Renal cortex interstitium (tissue), 15 donors: ENCODE results near the gene CTNND1. TPM values are rescaled to one million over a fixed set of nuclear protein-coding genes. Genes with fewer than 3 reads are reported as not detected.
A peak's percentile ranks its signal among the peaks of the same experiment; 100 is the strongest.
"Not testable (repeated sequence)": the region's sequence is repeated elsewhere in the genome, so short reads cannot be mapped to it uniquely, and the experiment has no call there.

ENCODE experiments used
- DNase-seq, 11 donors: peaks; one replicate each; pipeline ENCODE4 v3.0.0-alpha.2; 2013; ENCODE audit warnings: low read depth in 9 of 11, low spot score in 4 of 11; ENCODE audit errors: extremely low read depth in 1 of 11
- long read RNA-seq, 16 experiments: transcript quantifications; one replicate each; lab custom pipeline, GENCODE V29; 2026
- polyA plus RNA-seq, 3 donors: library from polyadenylated mRNA; unstranded; fragments of 120-200 nt; gene quantifications; one replicate each; pipeline ENCODE4 v1.2.1, GENCODE V29; 2013; ENCODE audit not compliant: insufficient read length in 3 of 3

The CTNND1 gene, protein sequence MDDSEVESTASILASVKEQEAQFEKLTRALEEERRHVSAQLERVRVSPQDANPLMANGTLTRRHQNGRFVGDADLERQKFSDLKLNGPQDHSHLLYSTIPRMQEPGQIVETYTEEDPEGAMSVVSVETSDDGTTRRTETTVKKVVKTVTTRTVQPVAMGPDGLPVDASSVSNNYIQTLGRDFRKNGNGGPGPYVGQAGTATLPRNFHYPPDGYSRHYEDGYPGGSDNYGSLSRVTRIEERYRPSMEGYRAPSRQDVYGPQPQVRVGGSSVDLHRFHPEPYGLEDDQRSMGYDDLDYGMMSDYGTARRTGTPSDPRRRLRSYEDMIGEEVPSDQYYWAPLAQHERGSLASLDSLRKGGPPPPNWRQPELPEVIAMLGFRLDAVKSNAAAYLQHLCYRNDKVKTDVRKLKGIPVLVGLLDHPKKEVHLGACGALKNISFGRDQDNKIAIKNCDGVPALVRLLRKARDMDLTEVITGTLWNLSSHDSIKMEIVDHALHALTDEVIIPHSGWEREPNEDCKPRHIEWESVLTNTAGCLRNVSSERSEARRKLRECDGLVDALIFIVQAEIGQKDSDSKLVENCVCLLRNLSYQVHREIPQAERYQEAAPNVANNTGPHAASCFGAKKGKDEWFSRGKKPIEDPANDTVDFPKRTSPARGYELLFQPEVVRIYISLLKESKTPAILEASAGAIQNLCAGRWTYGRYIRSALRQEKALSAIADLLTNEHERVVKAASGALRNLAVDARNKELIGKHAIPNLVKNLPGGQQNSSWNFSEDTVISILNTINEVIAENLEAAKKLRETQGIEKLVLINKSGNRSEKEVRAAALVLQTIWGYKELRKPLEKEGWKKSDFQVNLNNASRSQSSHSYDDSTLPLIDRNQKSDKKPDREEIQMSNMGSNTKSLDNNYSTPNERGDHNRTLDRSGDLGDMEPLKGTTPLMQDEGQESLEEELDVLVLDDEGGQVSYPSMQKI
- 100 to 1,000 TPM; 189 to 245 (median 210) TPM for polyA plus RNA-seq
- long read RNA-seq, donor 1, full-length matches to known transcripts = 9 of 23 reads
- long read RNA-seq, donor 1, partial matches to known transcripts = 14 of 23 reads
- long read RNA-seq, donor 1, other reads (novel, unspliced or antisense) = 0 of 23 reads
- long read RNA-seq, donor 2, full-length matches to known transcripts = 6 of 72 reads
- long read RNA-seq, donor 2, partial matches to known transcripts = 66 of 72 reads
- long read RNA-seq, donor 2, other reads (novel, unspliced or antisense) = 0 of 72 reads
- long read RNA-seq, donor 3, full-length matches to known transcripts = 17 of 27 reads
- long read RNA-seq, donor 3, partial matches to known transcripts = 10 of 27 reads
- long read RNA-seq, donor 3, other reads (novel, unspliced or antisense) = 0 of 27 reads
- long read RNA-seq, donor 4, full-length matches to known transcripts = 20 of 20 reads
- long read RNA-seq, donor 4, partial matches to known transcripts = 0 of 20 reads
- long read RNA-seq, donor 4, other reads (novel, unspliced or antisense) = 0 of 20 reads
- long read RNA-seq, donor 5 = 0 reads
- long read RNA-seq, donor 6, full-length matches to known transcripts = 12 of 23 reads
- long read RNA-seq, donor 6, partial matches to known transcripts = 11 of 23 reads
- long read RNA-seq, donor 6, other reads (novel, unspliced or antisense) = 0 of 23 reads
- long read RNA-seq, donor 7, full-length matches to known transcripts = 5 of 10 reads
- long read RNA-seq, donor 7, partial matches to known transcripts = 5 of 10 reads
- long read RNA-seq, donor 7, other reads (novel, unspliced or antisense) = 0 of 10 reads
- long read RNA-seq, donor 8, full-length matches to known transcripts = 16 of 144 reads
- long read RNA-seq, donor 8, partial matches to known transcripts = 128 of 144 reads
- long read RNA-seq, donor 8, other reads (novel, unspliced or antisense) = 0 of 144 reads
- long read RNA-seq, donor 9, full-length matches to known transcripts = 16 of 26 reads
- long read RNA-seq, donor 9, partial matches to known transcripts = 10 of 26 reads
- long read RNA-seq, donor 9, other reads (novel, unspliced or antisense) = 0 of 26 reads
- long read RNA-seq, donor 10, full-length matches to known transcripts = 5 of 22 reads
- long read RNA-seq, donor 10, partial matches to known transcripts = 17 of 22 reads
- long read RNA-seq, donor 10, other reads (novel, unspliced or antisense) = 0 of 22 reads
- long read RNA-seq, donor 11, full-length matches to known transcripts = 7 of 42 reads
- long read RNA-seq, donor 11, partial matches to known transcripts = 35 of 42 reads
- long read RNA-seq, donor 11, other reads (novel, unspliced or antisense) = 0 of 42 reads
- long read RNA-seq, donor 12, full-length matches to known transcripts = 2 of 2 reads
- long read RNA-seq, donor 12, partial matches to known transcripts = 0 of 2 reads
- long read RNA-seq, donor 12, other reads (novel, unspliced or antisense) = 0 of 2 reads
- long read RNA-seq, donor 13 = 0 reads
- long read RNA-seq, donor 14, full-length matches to known transcripts = 11 of 11 reads
- long read RNA-seq, donor 14, partial matches to known transcripts = 0 of 11 reads
- long read RNA-seq, donor 14, other reads (novel, unspliced or antisense) = 0 of 11 reads
- long read RNA-seq, donor 15, full-length matches to known transcripts = 9 of 9 reads
- long read RNA-seq, donor 15, partial matches to known transcripts = 0 of 9 reads
- long read RNA-seq, donor 15, other reads (novel, unspliced or antisense) = 0 of 9 reads
- long read RNA-seq, donor 16, full-length matches to known transcripts = 29 of 84 reads
- long read RNA-seq, donor 16, partial matches to known transcripts = 55 of 84 reads
- long read RNA-seq, donor 16, other reads (novel, unspliced or antisense) = 0 of 84 reads

DNA sequence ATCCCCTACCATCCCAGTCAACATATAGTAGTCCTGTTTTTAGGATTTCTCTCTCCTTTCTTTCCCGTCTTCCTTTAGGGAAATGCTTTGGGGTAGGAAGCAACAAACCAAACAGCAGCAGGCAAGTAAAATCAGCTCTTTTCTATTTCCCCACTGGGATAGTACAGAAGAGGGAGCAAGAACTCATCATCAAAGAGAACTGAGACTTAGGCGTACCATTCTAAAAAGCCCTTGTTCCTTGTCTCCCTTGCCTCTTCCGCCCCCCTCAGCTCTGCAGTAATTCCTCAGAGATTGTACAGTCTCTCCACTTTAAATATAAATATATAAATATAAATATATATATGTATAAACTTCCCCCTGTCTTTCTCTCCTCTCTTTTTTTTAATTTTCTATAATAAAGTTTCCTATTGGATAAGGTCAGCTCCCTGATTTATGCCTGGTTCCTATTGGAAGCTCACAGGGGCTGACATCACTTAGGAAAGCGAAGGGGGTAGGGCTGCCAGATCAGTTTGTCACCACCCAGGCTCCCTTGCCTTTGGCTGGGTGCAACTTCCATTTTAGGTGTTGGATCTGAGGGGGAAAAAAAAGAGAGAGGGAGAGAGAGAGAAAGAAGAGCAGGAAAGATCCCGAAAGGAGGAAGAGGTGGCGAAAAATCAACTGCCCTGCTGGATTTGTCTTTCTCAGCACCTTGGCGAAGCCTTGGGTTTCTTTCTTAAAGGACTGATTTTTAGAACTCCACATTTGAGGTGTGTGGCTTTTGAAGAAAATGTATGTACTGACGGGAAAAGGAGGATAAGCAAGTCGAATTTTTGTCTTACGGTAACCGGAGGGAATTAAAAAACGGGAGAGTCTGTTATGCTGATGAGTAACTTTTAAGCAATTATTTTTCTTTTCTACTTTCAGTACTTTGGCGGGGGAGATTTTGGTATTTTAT, at the start of gene CTNND1:
CTNND1 (plus strand) TSS at position 502 of the 934 bp plus-strand sequence. CDS start 29,677 bp downstream, outside the sequence.
- peak; percentile 89 to 98 (median 95) for DNase-seq

DNA sequence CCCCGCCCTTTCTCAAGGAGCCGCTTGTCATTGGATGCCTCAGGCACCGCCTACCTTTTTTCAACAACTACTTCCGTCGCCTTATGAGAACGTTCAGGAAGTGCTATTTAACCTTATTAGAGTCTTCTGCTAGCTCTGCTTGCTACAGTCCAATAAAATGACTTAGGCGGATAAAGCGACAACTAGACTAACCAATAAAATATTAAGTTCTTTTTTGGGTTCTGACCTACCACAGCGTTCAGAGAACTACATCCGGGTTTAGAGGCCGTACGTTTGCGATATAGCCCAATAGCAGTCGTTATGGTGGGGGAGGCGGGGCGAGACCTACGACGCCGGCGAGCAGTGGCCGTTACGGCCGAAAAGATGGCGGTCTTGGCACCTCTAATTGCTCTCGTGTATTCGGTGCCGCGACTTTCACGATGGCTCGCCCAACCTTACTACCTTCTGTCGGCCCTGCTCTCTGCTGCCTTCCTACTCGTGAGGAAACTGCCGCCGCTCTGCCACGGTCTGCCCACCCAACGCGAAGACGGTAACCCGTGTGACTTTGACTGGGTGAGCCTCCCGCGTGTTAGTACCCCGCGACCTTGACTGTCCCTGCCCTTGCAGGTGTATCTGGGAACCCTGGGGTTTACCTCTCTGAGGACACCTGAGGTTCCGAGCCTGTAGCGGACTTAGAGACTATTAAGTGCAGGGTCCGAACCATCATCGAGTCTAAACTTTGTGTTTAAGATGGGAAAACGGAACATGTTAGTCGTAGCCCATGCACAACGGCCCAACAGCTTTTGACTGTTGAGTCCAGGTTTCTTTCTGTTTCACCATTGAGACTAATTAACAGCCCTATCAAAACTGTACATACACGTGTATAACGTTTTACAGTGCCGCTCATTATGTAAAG, 49.1 kb upstream of the CTNND1 start, which contains the start of gene TMX2:
TMX2 (plus strand) TSS at position 338 of the 895 bp plus-strand sequence; CDS start at position 364, 26 bp downstream.
- peak; percentile 89 to 99 (median 98) for DNase-seq

DNA sequence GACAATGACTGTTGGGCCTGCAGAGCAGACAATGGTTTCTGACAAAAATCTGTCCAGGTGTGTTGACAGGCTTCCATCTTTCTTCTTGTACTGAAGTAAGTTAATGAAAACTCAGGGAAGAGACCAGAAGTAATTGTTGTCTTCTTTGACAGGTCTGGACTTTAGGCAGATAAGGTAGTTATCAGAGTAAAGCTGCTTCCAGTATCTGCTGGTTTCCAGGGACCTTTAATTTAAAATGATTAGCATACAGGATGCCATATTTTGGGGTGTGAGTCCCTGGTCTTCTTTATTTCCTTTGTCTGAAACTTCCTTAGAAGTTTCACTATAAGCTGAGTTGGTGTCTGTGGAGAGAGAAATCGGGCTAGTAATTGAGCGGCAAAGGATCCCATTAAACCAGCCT, 47.8 kb upstream of the CTNND1 start:
- DNase-seq = no peak

DNA sequence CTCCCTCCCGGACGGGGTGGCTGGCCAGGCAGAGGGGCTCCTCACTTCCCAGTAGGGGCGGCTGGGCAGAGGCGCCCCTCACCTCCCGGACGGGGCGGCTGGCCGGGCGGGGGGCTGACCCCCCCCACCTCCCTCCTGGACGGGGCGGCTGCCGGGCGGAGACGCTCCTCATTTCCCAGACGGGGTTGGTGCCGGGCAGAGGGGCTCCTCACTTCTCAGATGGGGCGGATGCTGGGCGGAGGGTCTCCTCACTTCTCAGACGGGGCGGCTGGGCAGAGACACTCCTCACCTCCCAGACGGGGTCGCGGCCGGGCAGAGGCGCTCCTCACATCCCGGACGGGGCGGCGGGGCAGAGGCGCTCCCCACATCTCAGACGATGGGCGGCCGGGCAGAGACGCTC, 44.9 kb upstream of the CTNND1 start:
- not testable (repeated sequence) for DNase-seq

DNA sequence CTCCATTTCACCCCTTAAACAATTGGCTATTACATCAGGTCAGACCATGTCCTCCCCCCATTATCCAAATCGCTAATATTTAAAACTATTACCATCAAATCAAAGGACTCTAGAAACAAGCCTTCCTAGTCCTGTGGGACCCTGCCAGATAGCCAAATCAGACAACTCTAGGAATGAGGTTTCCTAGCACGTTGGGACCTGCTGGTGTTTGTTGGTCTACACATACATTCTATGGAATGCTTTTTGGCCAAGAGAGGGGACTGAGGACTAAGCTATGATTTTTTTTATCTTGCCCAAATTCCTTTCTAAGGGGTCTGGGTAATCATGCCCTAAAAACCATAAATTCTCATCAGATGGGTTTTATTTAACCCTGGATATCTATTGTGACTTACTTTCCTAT, 34.4 kb upstream of the CTNND1 start:
- DNase-seq = no peak

DNA sequence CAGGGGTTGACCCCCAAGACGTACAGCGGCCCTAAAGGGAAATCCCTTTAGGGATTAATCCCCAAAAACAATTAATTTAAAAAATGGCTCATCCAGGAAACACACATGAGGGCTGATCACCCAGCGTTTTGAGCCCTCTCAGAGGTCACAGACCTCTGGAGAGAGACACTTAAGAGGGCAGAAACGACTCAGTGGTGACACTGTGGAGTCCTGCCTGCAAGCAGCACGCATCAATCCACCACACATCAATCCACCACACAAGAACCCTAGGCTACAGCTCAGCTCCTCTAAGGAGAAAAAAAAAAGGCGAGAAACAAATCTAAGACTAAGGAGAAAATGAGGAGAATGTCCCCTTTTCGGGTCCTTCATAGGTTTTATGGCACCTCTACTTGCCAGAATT, 32.8 kb upstream of the CTNND1 start:
- no peak for DNase-seq

DNA sequence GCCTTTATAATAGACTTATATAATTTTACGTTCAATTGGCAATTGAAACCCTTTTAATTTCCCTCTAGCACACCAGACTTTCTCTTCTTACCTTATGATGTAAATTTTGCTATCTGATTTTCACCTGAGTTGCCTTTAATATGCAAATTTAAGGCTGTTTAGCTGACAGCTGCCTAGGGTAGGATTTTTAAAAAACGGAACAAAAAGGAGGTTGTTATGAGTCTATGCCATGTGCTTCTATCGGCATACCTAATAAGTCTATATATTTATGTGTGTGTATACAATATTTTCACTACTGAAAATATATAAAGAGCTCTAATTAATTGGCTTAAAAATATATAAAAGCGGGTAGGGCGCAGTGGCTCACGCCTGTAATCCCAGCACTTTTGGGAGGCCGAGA, 32.1 kb upstream of the CTNND1 start:
- DNase-seq = no peak

DNA sequence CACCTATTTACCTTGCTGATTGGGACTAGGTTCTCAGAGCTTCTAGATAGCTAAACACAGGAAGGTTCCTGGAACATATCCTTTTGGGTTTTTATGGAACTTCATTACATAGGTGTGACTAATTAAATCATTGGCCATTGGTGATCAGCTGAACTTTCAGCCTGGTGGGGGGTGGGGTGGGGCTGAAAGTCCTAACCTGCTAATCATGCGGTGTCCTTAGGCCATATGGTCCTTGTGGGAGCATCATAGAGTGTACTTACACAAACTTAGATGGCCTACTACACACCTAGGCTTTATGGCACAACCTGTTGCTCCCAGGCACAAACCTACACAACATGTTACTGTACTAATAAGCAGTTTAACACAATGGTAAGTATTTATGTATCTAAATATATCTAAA, 28.9 kb upstream of the CTNND1 start:
- no peak for DNase-seq

DNA sequence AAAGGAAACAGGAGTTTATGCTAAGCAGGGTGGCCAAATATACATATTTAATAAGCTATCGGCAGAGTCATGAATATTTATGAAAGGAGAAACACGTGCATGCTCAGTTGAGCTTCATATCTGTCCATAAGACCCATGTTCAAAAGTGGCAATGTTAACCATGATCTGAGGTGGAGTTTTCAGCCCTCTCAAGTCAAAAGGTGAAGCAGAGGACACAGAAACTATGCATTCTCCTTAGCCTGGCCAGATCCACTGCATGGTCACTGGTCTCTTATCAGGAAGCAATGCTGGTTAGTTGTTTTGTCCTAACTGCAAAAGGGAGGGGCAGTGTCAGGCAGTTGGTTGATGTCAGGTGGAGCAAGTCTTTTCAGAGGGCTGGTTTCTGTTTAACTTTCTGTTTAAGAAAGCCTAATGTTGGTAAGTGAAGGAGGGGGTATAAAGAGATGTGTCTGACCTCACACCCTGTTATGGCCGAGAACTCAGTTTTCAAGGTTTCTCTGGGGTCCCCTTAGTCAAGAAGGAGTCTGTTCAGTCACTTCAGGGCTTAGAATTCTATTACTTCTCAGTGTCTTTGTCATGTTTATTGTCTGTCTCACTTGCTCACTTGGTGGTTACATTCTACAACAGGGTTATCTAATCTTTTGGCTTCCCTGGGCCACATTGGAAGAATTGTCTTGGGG, 25.8 kb upstream of the CTNND1 start:
- no peak for DNase-seq

DNA sequence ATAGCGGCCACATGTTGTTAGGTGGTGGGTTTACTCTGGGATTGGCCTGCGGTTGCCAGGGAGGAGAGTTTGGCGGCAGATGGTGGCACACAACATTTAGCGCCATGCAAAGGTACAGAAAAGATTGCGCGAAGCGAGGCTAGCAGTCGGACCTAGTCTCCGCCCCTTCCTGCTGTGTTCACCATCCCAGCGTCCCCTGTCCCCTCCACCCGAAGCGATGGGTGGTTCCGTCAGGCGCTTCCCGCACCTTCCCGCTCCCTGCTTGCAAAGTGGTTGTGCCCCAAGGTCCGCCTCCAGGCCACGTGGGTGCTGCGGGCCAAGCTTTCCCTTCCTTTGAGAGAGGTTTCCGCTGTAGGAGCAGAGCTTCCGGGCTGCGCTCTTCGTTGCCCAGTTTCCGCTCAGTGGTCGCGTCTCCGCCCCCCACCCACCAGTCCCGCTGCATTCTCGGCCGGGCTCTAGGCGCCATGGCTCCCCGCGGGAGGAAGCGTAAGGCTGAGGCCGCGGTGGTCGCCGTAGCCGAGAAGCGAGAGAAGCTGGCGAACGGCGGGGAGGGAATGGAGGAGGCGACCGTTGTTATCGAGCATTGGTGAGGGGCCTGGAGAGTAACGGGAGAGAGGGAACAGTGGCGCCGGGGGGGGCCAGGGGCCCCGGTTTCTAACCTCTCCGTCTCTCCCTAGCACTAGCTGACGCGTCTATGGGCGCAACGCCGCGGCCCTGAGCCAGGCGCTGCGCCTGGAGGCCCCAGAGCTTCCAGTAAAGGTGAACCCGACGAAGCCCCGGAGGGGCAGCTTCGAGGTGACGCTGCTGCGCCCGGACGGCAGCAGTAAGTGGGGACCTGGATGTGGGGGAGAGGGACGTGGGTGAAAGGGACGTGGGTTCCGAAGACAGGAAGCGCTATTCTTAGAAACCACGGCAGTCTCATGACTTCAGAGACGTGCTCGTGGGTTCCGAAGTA, 20.2 kb upstream of the CTNND1 start, which contains the start of gene SELENOH:
SELENOH (plus strand) TSS at position 360 of the 955 bp plus-strand sequence; CDS start at position 465, 105 bp downstream.
- peak; percentile 89 to 97 (median 94) for DNase-seq

DNA sequence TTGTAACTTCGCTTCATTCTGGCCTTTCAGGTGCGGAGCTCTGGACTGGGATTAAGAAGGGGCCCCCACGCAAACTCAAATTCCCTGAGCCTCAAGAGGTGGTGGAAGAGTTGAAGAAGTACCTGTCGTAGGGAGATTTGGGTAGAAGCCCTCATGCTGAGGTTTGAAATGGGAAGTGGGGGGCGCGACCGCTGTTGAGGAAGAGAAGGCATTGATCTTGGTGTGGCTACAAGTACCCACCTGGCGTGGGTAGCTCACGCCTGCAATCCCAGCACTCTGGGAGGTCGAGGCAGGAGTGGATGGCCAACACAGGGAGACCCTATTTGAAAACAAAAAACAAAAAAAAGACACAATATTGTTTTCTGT, 19.5 kb upstream of the CTNND1 start:
- DNase-seq = no peak

DNA sequence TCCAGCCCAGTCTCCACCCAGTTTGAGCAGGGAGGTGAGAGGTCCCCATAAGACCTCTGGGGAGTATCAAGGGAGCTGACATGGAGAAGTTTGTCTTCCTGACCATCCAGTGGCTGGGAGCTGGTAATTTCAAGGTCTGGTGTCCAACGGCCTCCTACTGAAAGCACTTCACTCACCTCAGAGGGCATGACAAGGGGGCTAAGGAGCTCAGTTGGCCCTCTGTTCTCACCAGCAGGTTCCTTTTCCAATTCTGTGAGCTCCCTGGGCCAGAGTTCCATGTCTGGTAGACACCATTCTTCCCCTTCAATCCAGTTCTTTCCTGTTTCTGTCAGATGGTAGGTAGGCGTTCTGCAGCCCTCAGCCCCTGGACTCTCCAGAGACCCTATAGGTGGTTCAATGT, 17.2 kb upstream of the CTNND1 start:
- DNase-seq = no peak
